Adipocyte (in vitro differentiated cells): ENCODE measurements around the gene COL23A1.

Experiments
- DNase-seq: peaks from one replicate; pipeline ENCODE4 v3.0.0-alpha.2; 2015; ENCODE audit warnings: low read depth
- H3K27me3 ChIP-seq: replicated peaks from 2 replicates; pipeline ENCODE4 v1.7.0; 2013; ENCODE audit warnings: mild to moderate bottlenecking, low read length, moderate library complexity; ENCODE audit not compliant: control insufficient read depth, insufficient read depth
- H3K36me3 ChIP-seq: 2 replicates; pipeline ENCODE4 v1.7.0; 2013; ENCODE audit warnings: low read length, mild to moderate bottlenecking, moderate library complexity; ENCODE audit not compliant: control insufficient read depth, insufficient read depth, severe bottlenecking
- H3K4me1 ChIP-seq: 2 replicates; pipeline ENCODE4 v1.7.0; 2013; ENCODE audit warnings: mild to moderate bottlenecking, low read length, moderate library complexity; ENCODE audit not compliant: control insufficient read depth, insufficient read depth
- H3K4me3 ChIP-seq: 2 replicates; pipeline ENCODE4 v1.7.0; 2013; ENCODE audit warnings: mild to moderate bottlenecking, low read length, moderate library complexity
- H3K9ac ChIP-seq: 2 replicates; pipeline ENCODE4 v1.7.0; 2013; ENCODE audit warnings: mild to moderate bottlenecking, low read length, moderate library complexity
- H3K9me3 ChIP-seq: 2 replicates; pipeline ENCODE4 v1.7.0; 2013; ENCODE audit warnings: mild to moderate bottlenecking, low read length, moderate library complexity; ENCODE audit not compliant: control insufficient read depth

The COL23A1 gene

GRCh38 chr5:178515776-178516503 lies 74.3 kb downstream of the COL23A1 start:
- DNase-seq = no peak
- no peak overlapping the region for H3K4me3 ChIP-seq
- peaks cover 16% of the 10 kb centered on the region for H3K9me3 ChIP-seq
- H3K36me3 ChIP-seq = no peaks in the 10 kb centered on the region
- H3K9ac ChIP-seq = no peak overlapping the region
- no peaks in the 10 kb centered on the region for H3K4me1 ChIP-seq
- H3K27me3 ChIP-seq = peaks cover 7% of the 10 kb centered on the region

- Histone ChIP-seq H3K27me3 (peaks cover 7% of the 10 kb centered on the region), H3K9ac (no peak overlapping the region), H3K9me3 (peaks cover 16% of the 10 kb centered on the region), H3K4me3 (no peak overlapping the region), H3K36me3 (no peaks in the 10 kb centered on the region), H3K4me1 (no peaks in the 10 kb centered on the region)
- no peak for DNase-seq
Observed at GRCh38 chr5:178514851-178515418, 75.3 kb downstream of the COL23A1 start.

- H3K4me3 ChIP-seq = no peak overlapping the region
- DNase-seq = no peak
- peaks cover 7% of the 10 kb centered on the region for H3K27me3 ChIP-seq
- H3K9me3 ChIP-seq = peaks cover 39% of the 10 kb centered on the region
- H3K4me1 ChIP-seq = no peaks in the 10 kb centered on the region
- no peaks in the 10 kb centered on the region for H3K36me3 ChIP-seq
- H3K9ac ChIP-seq = no peak overlapping the region
Observed at GRCh38 chr5:178511172-178511571, 79.0 kb downstream of the COL23A1 start.

GRCh38 chr5:178509491-178510057 lies 80.6 kb downstream of the COL23A1 start:
- DNase-seq = no peak
- Histone ChIP-seq H3K4me1 (no peaks in the 10 kb centered on the region), H3K9ac (no peak overlapping the region), H3K36me3 (no peaks in the 10 kb centered on the region), H3K4me3 (no peak overlapping the region), H3K9me3 (peaks cover 39% of the 10 kb centered on the region), H3K27me3 (peaks cover 4% of the 10 kb centered on the region)

- Histone ChIP-seq H3K4me1 (no peaks in the 10 kb centered on the region), H3K27me3 (peaks cover 4% of the 10 kb centered on the region)
Observed at GRCh38 chr5:178507151-178507932, 82.9 kb downstream of the COL23A1 start.

GRCh38 chr5:178505639-178506407 lies 84.4 kb downstream of the COL23A1 start:
- H3K9me3 ChIP-seq = peaks cover 23% of the 10 kb centered on the region
- DNase-seq = no peak
- no peak overlapping the region for H3K9ac ChIP-seq
- no peak overlapping the region for H3K4me3 ChIP-seq
- no peaks in the 10 kb centered on the region for H3K27me3 ChIP-seq
- H3K4me1 ChIP-seq = no peaks in the 10 kb centered on the region
- no peaks in the 10 kb centered on the region for H3K36me3 ChIP-seq

More at GRCh38 chr5:178507151-178507932, 82.9 kb downstream of the COL23A1 start:
- Histone ChIP-seq H3K4me3 (no peak overlapping the region), H3K36me3 (no peaks in the 10 kb centered on the region), H3K9ac (no peak overlapping the region), H3K9me3 (peaks cover 23% of the 10 kb centered on the region)
- DNase-seq = no peak

GRCh38 chr5:178504340-178504960 lies 85.7 kb downstream of the COL23A1 start:
- no peaks in the 10 kb centered on the region for H3K36me3 ChIP-seq
- peaks cover 23% of the 10 kb centered on the region for H3K9me3 ChIP-seq
- H3K9ac ChIP-seq = no peak overlapping the region
- no peaks in the 10 kb centered on the region for H3K4me1 ChIP-seq
- no peaks in the 10 kb centered on the region for H3K27me3 ChIP-seq
- no peak for DNase-seq
- no peak overlapping the region for H3K4me3 ChIP-seq

GRCh38 chr5:178502401-178503100 lies 87.6 kb downstream of the COL23A1 start:
- Histone ChIP-seq H3K9ac (no peak overlapping the region), H3K4me1 (no peaks in the 10 kb centered on the region), H3K4me3 (no peak overlapping the region), H3K9me3 (peaks cover 11% of the 10 kb centered on the region), H3K27me3 (no peaks in the 10 kb centered on the region), H3K36me3 (no peaks in the 10 kb centered on the region)
- DNase-seq = no peak

- no peak overlapping the region for H3K4me3 ChIP-seq
- H3K27me3 ChIP-seq = no peaks in the 10 kb centered on the region
- H3K9ac ChIP-seq = no peak overlapping the region
- no peaks in the 10 kb centered on the region for H3K9me3 ChIP-seq
- no peaks in the 10 kb centered on the region for H3K36me3 ChIP-seq
- peaks cover 3% of the 10 kb centered on the region for H3K4me1 ChIP-seq
- DNase-seq = no peak
Observed at GRCh38 chr5:178499352-178499751, 90.8 kb downstream of the COL23A1 start.

- Histone ChIP-seq H3K4me1 (peaks cover 3% of the 10 kb centered on the region), H3K4me3 (no peak overlapping the region), H3K36me3 (no peaks in the 10 kb centered on the region), H3K9ac (no peak overlapping the region), H3K9me3 (no peaks in the 10 kb centered on the region), H3K27me3 (no peaks in the 10 kb centered on the region)
- DNase-seq = no peak
Observed at GRCh38 chr5:178496642-178497041, 93.6 kb downstream of the COL23A1 start.
